Keratinocyte (primary cell): ENCODE data around the gene KCNMA1. TPM values are rescaled to one million over a fixed set of nuclear protein-coding genes. Genes with fewer than 3 reads are reported as not detected.

ENCODE experiments used
- DNase-seq: peaks from one replicate; pipeline ENCODE4 v3.0.0-alpha.2; 2011; ENCODE audit warnings: low read depth, missing footprints, low spot score
- FAIRE-seq: peaks from 2 replicates; lab custom pipeline; 2011; peaks lifted over from hg19 to GRCh38; lab: Jason Lieb, UNC
- H2AFZ ChIP-seq: 2 replicates; pipeline ENCODE4 v1.6.0; 2012; ENCODE audit warnings: low read length, control low read depth, inconsistent platforms; ENCODE audit not compliant: control insufficient read depth
- H3K27ac ChIP-seq: 2 replicates; pipeline ENCODE4 v1.5.1; 2011; ENCODE audit warnings: low read length; ENCODE audit not compliant: control insufficient read depth, insufficient read depth
- H3K27me3 ChIP-seq: 3 replicates; pipeline ENCODE4 v1.6.0; 2011; ENCODE audit warnings: low read length; ENCODE audit not compliant: control insufficient read depth, insufficient read depth; ENCODE audit errors: extremely low read depth
- H3K36me3 ChIP-seq, 2 experiments: 2 replicates in 1 of 2; 3 replicates in 1 of 2; pipeline ENCODE4 v1.5.1; 2011; ENCODE audit warnings: low read length in 2 of 2, mild to moderate bottlenecking in 1 of 2; ENCODE audit not compliant: control insufficient read depth in 2 of 2, insufficient read depth in 2 of 2; ENCODE audit errors: extremely low read depth in 1 of 2
- H3K4me1 ChIP-seq: 3 replicates; pipeline ENCODE4 v1.5.1; 2011; ENCODE audit warnings: low read length; ENCODE audit not compliant: control insufficient read depth, insufficient read depth; ENCODE audit errors: extremely low read depth
- H3K4me2 ChIP-seq: 3 replicates; pipeline ENCODE4 v1.6.0; 2011; ENCODE audit warnings: low read depth, low read length; ENCODE audit not compliant: control insufficient read depth, insufficient read depth; ENCODE audit errors: extremely low read depth
- H3K4me3 ChIP-seq, 3 experiments: fragments of 200-600 bp in 1 of 3; sonication (generic) in 1 of 3; 2 replicates in 2 of 3; 3 replicates in 1 of 3; pipeline ENCODE4 v1.5.1; 2011 to 2016; ENCODE audit warnings: low read length in 3 of 3, mild to moderate bottlenecking in 3 of 3, control low read depth in 2 of 3, inconsistent platforms in 1 of 3, low read depth in 1 of 3, mixed read lengths in 1 of 3, mixed run types in 1 of 3, moderate library complexity in 1 of 3; ENCODE audit not compliant: control insufficient read depth in 2 of 3, insufficient read depth in 2 of 3; ENCODE audit errors: extremely low read depth in 1 of 3
- H3K79me2 ChIP-seq: 2 replicates; pipeline ENCODE4 v1.6.0; 2012; ENCODE audit warnings: low read length; ENCODE audit not compliant: control insufficient read depth, insufficient read depth
- H3K9ac ChIP-seq: 3 replicates; pipeline ENCODE4 v1.6.0; 2011; ENCODE audit warnings: low read length; ENCODE audit not compliant: control insufficient read depth, insufficient read depth; ENCODE audit errors: extremely low read depth
- H3K9me1 ChIP-seq: 3 replicates; pipeline ENCODE4 v1.6.0; 2011; ENCODE audit warnings: low read length; ENCODE audit not compliant: control insufficient read depth, insufficient read depth; ENCODE audit errors: extremely low read depth
- H3K9me3 ChIP-seq: 2 replicates; pipeline ENCODE4 v1.5.1; 2012; ENCODE audit warnings: low read depth, low read length; ENCODE audit not compliant: control insufficient read depth
- H4K20me1 ChIP-seq: 3 replicates; pipeline ENCODE4 v1.6.0; 2011; ENCODE audit warnings: low read length; ENCODE audit not compliant: control insufficient read depth, insufficient read depth; ENCODE audit errors: extremely low read depth
- CTCF ChIP-seq, 3 experiments: IDR thresholded peaks in 1 of 3; conservative IDR thresholded peaks in 1 of 3; optimal IDR thresholded peaks in 1 of 3; 2 replicates in 2 of 3; 3 replicates in 1 of 3; pipeline versions ENCODE3 to v1.5.1; 2011; ENCODE audit warnings: low read length in 3 of 3, mild to moderate bottlenecking in 3 of 3, moderate library complexity in 2 of 3, control low read depth in 1 of 3, inconsistent platforms in 1 of 3; ENCODE audit not compliant: insufficient read depth in 2 of 3; ENCODE audit errors: extremely low read depth in 1 of 3
- EZH2 ChIP-seq: IDR thresholded peaks from one replicate; pipeline ENCODE4 v1.6.1; 2012; ENCODE audit warnings: inconsistent platforms, mild to moderate bottlenecking, low read length, moderate library complexity
- dilution Hi-C: fragments of 300-500 bp; cut with MboI; formaldehyde crosslinking; loops from one replicate; pipeline ENCODE4 v1.7.0; 2020; ENCODE audit warnings: low sequenced_read_pairs; ENCODE audit not compliant: extremely low pct_ligation_motif_present
- polyA plus RNA-seq, 5 experiments: library from polyadenylated mRNA; depleted of rRNA in 3 of 5; stranded (reverse) in 3 of 5; stranded (forward) in 1 of 5; unstranded in 1 of 5; fragments of >200 nt; gene quantifications; 1 replicate in 1 of 5; 2 replicates in 3 of 5; 3 replicates in 1 of 5; pipeline versions ENCODE4 v1.2.1 to v1.2.3, GENCODE V29; 2011 to 2012; ENCODE audit warnings: missing spikeins in 2 of 5, low read depth in 1 of 5, low replicate concordance in 1 of 5

The KCNMA1 gene
- polyA plus RNA-seq, 1 donor (not counting 4 experiments of a cell fraction or from before 2014, with no cell fraction given) = 6.3 TPM

DNA sequence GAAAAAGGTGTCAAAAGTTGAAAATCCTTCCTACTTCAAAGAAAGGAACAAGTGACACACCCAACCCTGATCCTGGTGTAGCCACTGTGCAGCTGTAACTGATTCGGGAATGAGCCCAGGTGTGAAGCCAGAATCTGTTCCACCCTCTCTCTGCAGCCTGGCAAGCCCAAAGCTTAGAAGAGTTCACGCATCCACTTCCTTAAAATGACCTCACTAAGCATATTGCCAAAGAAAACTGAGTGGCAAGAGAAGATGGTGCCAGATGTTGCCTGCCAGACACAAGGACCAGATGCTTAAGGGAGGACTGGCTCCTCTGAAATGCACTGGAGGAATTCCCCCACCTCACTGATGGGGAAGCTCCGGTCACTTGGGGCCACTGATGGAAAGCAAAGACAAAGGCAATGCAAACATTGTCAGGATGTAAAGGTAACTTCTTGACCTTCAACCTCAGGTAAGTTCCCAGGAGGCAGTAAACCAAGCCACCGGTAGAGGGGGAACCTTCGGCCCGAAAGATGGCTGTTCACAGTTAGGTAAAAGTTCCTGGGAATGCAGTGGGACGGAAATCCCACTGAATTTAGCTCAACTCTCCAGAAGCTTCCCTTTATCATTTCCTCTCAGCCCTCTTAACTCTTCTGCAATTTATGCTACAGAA lies 554.9 kb downstream of the KCNMA1 start:
- no peaks in the 10 kb centered on the region for H3K79me2 ChIP-seq
- FAIRE-seq (no peak), DNase-seq (no peak)
- dilution Hi-C loops = no loop called here
- no peaks in the 10 kb centered on the region for H3K9me3 ChIP-seq
- no peak overlapping the region for H3K27ac ChIP-seq
- no peak overlapping the region for H3K9ac ChIP-seq
- no peaks in the 10 kb centered on the region for H4K20me1 ChIP-seq
- H3K27me3 ChIP-seq = no peaks in the 10 kb centered on the region
- H3K9me1 ChIP-seq = no peaks in the 10 kb centered on the region
- no peak overlapping the region for H2AFZ ChIP-seq
- H3K36me3 ChIP-seq = no peaks in the 10 kb centered on the region
- no peak overlapping the region for H3K4me2 ChIP-seq
- H3K4me3 ChIP-seq = no peak overlapping the region
- no peaks in the 10 kb centered on the region for H3K4me1 ChIP-seq
- TF ChIP-seq CTCF (optimal IDR thresholded peaks at IDR 0.05 in 1 of 3, IDR thresholded peaks at IDR 0.05 in 1 of 3, conservative IDR thresholded peaks at IDR 0.05 in 1 of 3; ENCODE audit: extremely low read depth in 1 of 3, insufficient read depth in 2 of 3, low read length in 3 of 3) (peak in 2 of 3 experiments; percentile 10 to 22), EZH2 (no peak)

DNA sequence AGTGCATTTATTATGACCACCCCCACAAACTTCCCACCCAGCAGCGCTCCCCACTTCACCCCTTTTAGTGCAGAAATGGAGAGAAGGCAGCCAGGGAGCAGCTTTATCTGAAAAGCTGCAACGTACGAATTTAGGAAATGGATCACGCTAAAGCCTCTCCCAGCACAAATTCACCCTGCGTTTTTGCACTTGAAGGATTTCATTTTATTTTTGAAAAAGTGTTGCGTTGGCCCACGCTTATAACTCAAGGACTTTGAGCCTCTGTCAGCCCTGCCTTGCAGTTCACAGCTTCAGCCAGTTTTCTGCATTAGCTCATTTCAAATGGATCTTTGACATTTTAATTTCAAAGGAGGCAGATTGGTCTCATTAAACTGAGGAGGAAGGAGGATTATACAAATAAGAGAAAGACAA lies 556.1 kb downstream of the KCNMA1 start:
- no peak for FAIRE-seq
- Histone ChIP-seq H3K4me1 (no peaks in the 10 kb centered on the region), H3K4me2 (no peak overlapping the region), H3K36me3 (no peaks in the 10 kb centered on the region), H3K9ac (no peak overlapping the region), H3K27me3 (no peaks in the 10 kb centered on the region), H2AFZ (no peak overlapping the region), H4K20me1 (no peaks in the 10 kb centered on the region), H3K4me3 (no peak overlapping the region), H3K9me3 (no peaks in the 10 kb centered on the region), H3K9me1 (no peaks in the 10 kb centered on the region), H3K79me2 (no peaks in the 10 kb centered on the region), H3K27ac (no peak overlapping the region)
- dilution Hi-C loops = no loop called here
- TF ChIP-seq CTCF (optimal IDR thresholded peaks at IDR 0.05 in 1 of 3, IDR thresholded peaks at IDR 0.05 in 1 of 3, conservative IDR thresholded peaks at IDR 0.05 in 1 of 3; ENCODE audit: extremely low read depth in 1 of 3, insufficient read depth in 2 of 3, low read length in 3 of 3) (no peak), EZH2 (no peak)
- no peak for DNase-seq
